Motor neuron (in vitro differentiated cells): ENCODE results near the gene LHPP. TPM values are rescaled to one million over a fixed set of nuclear protein-coding genes. Genes with fewer than 3 reads are reported as not detected.

ENCODE experiments used
- ATAC-seq, 8 experiments: fragments of 200-7000 bp; cut with Tn5 transposase; replicated peaks in 6 of 8; 2 replicates each; pipeline ENCODE4 v1.8.0; 2021; ENCODE audit warnings: mild to moderate bottlenecking in 8 of 8, moderate library complexity in 8 of 8
- H3K27ac ChIP-seq, 2 donors: fragments of 250-450 bp; sonication (Bioruptor Pico); 2 replicates each; pipeline ENCODE4 v1.9.0; 2021; ENCODE audit warnings: antibody characterized with exemption in 2 of 2, mild to moderate bottlenecking in 2 of 2, moderate library complexity in 1 of 2
- H3K4me1 ChIP-seq, 2 donors: fragments of 250-450 bp; sonication (Bioruptor Pico); replicated peaks in 1 of 2; 2 replicates each; pipeline ENCODE4 v1.6.1; 2021; ENCODE audit warnings: antibody characterized with exemption in 2 of 2, mild to moderate bottlenecking in 2 of 2, moderate library complexity in 1 of 2
- H3K4me3 ChIP-seq, 5 donors: fragments of 250-450 bp; sonication (Bioruptor Pico); 2 replicates each; pipeline ENCODE4 v1.9.0; 2021; ENCODE audit warnings: antibody characterized with exemption in 5 of 5, mild to moderate bottlenecking in 5 of 5, moderate library complexity in 4 of 5
- WGBS, 10 experiments: fragments of 450-650 bp; shearing (Covaris generic); methylation state at CpG; one replicate each; pipeline ENCODE4 v1.0.0; 2022; 5-methylcytosine and 5-hydroxymethylcytosine counted together
- in situ Hi-C, 9 experiments: fragments of 400-800 bp; cut with MboI; loops; one replicate each; pipeline ENCODE4 v1.15.0; 2021; ENCODE audit warnings: low sequenced_read_pairs in 9 of 9, low pct_unique_long_range_greater_than_20kb in 2 of 9; ENCODE audit not compliant: unreplicated experiment in 9 of 9
- total RNA-seq, 8 experiments: library from RNA; unstranded; fragments of 300-600 nt; gene quantifications; 2 replicates each; pipeline versions ENCODE4 v1.2.3 to v1.2.4, GENCODE V29; 2022

Gene LHPP
- total RNA-seq, 8 experiments from 2014 or later: 3.4 to 14.5 (median 8.6) TPM

DNA sequence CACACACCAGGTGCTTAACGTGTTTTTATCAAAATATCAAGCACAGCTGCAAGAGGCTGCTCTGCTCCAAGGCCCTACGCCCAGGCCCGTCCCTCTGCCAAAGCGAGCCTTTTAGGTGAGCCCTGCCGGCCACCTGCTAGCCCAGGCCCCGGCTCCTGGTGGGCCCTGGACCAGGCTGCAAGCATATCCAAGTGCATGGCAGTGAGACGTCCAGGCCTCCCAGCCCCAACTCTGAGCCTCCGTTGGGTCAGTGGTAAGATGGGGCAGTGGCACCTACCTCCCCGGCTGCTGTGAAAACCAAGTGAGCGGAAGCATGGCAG lies 136.2 kb downstream of the LHPP start:
- Histone ChIP-seq H3K4me1 (peaks cover 0 to under 1% of the 10 kb centered on the region in 2 donors), H3K27ac (no peak overlapping the region), H3K4me3 (no peak overlapping the region)
- in situ Hi-C loops: no loop called here
- WGBS, 10 experiments: 80 to 93% (median 92%) methylated on average over 1 to 2 of the region's 10 CpGs; no CpG with 5 or more reads in 7 of the 10 experiments
- ATAC-seq: no peak

DNA sequence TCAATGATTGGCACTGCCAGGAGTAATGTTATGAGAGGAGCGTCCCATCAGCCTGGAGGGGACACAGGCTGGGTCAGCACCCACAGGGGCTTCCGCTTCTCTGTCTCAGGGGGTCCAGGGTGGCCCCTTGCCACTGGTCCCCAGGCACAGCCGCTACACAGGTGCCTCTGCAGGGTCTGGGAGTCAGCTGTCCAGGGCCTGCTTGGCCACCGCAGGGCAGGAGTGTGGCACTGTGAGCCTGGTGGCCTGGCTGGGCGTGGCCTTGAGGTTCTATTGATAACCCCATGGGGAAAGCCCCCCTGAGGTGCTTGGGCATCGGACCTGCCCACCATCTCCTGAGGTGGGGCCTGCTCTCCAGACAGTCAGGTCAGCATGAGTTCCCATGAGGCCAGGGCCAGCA lies 136.6 kb downstream of the LHPP start:
- Histone ChIP-seq H3K4me3 (no peak overlapping the region), H3K4me1 (peaks cover 0 to 5% of the 10 kb centered on the region in 2 donors), H3K27ac (no peak overlapping the region)
- ATAC-seq: no peak
- WGBS, 10 experiments: 80 to 100% (median 90%) methylated on average over 1 to 4 of the region's 6 CpGs; no CpG with 5 or more reads in 7 of the 10 experiments
- in situ Hi-C loops: no loop called here

DNA sequence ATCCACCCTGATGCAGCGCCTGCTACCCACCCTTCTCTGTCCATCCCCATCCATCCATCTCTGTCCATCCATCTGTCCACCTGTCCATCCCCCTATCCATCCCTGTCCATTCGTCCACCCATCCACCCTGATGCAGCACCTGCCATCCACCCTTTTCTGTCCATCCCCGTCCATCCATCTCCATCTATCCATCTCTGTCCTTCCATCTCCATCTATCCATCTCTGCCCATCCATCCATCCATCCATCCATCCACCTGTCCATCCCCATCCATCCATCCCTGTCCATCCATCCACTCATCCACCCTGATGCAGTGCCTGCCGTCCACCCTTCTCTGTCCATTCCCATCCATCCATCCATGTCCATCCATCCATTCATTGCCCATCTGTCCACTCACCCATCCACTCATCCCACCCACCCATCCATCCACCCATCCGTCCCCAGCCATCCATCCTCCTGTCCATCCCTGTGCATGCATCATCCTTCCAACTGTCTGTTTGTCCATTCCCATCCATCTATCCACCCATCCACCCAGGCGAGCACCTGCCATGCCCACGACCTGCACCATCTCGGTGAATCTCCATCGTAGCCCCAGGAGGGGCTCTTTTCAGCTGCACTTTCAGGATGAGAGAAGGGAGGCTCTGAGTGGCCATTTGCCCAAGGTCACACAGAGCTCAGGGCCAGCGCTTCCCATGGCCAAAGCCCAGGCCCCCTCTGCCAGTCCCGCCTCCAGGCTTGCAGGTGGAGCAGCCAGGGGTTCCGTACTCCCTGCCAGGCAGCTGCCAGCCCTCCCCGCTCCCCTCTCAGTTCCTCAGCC lies 137.4 kb downstream of the LHPP start:
- in situ Hi-C loops: no loop called here
- WGBS, 10 experiments: 62 to 100% (median 80%) methylated on average over 1 to 10 of the region's 13 CpGs; no CpG with 5 or more reads in 1 of the 10 experiments
- ATAC-seq: no peak

DNA sequence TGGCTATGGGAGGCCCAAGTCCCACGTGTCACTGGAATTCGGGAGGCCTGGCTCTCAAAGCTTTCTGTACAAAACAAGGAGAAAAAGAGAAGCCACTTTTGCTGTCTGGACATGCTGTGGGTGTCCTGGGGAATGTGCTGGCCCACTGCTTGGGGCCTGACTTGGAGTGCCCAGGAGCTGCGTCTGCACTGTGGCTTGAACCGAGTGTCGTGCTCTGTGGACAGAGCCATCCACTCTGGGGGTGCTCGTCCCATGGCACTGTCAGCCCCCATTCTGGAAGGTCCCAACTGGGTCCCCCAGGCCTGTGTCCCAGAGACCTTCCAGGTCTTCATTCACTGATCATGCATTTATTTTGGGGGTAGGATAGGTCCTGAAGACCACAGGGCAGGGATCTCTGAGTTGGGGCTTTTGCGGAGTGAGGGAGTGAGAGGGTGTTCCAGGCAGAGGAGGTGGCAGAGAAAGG lies 138.0 kb downstream of the LHPP start:
- in situ Hi-C loops: no loop called here
- ATAC-seq: no peak
- Histone ChIP-seq H3K4me3 (no peak overlapping the region), H3K27ac (no peak overlapping the region), H3K4me1 (peaks cover 0 to 11% of the 10 kb centered on the region in 2 donors)
- WGBS, 10 experiments: 80 to 83% methylated on average over 1 to 2 of the region's 7 CpGs; no CpG with 5 or more reads in 8 of the 10 experiments

More for the DNA sequence above, 137.4 kb downstream of the LHPP start:
- Histone ChIP-seq H3K4me3 (no peak overlapping the region), H3K4me1 (peaks cover 0 to 11% of the 10 kb centered on the region in 2 donors), H3K27ac (no peak overlapping the region)

DNA sequence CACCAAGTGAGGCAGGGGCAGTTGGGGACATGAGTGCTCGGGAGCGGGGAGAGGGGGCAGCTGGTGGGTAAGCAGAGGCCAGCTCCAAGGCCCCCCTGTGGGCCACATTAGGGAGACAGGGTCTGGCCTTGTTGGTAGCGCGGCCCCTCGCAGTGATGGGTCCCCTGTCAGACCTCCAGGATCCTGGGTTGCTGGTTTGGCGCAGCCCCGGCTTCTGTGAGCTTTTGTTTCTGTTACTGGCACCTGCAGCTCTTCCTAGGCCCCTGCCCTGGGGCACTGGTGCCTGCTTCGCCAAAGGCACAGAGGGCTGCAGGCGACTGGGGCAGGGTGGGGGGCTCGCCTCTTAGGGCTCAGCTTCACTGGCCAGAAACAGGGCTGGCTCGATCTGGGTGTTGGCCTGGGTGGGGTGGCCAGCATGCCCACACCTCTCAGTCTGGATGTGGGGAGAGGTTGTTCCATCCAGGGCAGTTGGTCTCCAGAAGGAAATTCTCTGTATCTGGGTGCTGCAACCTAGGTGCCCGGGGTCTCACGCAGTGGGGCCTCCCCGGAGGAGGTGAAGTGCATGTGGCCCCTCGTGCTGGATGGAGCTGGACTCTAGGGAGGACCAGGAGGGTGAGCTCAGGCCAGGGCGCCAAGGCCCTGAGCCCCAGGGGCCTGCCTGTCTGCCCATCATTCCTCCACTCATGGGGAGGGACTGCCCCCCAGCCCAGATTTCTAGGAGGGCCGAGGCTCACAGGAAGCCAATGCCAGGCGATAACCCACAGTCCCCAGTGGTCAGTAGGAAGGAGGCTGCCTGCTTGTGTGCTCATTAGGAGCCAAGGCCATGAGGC lies 138.6 kb downstream of the LHPP start:
- no peak for ATAC-seq
- 20 to 100% (median 90%) methylated on average over 1 to 2 of the region's 18 CpGs; no CpG with 5 or more reads in 6 of the 10 experiments for WGBS, 10 experiments
- in situ Hi-C loops: no loop called here
- Histone ChIP-seq H3K27ac (no peak overlapping the region), H3K4me3 (no peak overlapping the region), H3K4me1 (peaks cover 0 to 11% of the 10 kb centered on the region in 2 donors)

DNA sequence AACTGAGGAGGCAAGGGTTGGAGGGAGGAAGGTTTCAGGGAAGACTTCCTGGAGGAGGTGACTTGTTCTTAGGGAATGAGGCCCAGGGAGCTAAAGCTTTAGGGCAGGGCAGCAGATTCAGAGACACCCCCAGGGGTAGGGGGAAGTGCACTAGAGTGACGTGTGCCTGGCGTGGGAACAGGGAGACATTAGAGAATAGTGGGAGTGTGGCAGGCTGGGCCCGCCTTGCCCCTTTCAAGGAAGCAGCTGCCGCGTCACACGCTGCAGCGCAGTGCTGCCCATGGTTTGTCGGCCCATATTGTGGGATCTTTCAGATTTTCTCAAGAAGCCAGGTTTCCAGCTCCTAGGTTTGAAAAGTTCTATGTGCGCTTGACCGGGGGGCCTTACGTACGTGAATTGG lies 139.4 kb downstream of the LHPP start:
- WGBS, 10 experiments: 87 to 100% (median 92%) methylated on average over 1 to 6 of the region's 12 CpGs; no CpG with 5 or more reads in 4 of the 10 experiments
- ATAC-seq: no peak
- H3K27ac ChIP-seq: no peak overlapping the region
- in situ Hi-C loops: no loop called here
- no peak overlapping the region for H3K4me3 ChIP-seq
- H3K4me1 ChIP-seq: peaks cover 0 to 11% of the 10 kb centered on the region in 2 donors

DNA sequence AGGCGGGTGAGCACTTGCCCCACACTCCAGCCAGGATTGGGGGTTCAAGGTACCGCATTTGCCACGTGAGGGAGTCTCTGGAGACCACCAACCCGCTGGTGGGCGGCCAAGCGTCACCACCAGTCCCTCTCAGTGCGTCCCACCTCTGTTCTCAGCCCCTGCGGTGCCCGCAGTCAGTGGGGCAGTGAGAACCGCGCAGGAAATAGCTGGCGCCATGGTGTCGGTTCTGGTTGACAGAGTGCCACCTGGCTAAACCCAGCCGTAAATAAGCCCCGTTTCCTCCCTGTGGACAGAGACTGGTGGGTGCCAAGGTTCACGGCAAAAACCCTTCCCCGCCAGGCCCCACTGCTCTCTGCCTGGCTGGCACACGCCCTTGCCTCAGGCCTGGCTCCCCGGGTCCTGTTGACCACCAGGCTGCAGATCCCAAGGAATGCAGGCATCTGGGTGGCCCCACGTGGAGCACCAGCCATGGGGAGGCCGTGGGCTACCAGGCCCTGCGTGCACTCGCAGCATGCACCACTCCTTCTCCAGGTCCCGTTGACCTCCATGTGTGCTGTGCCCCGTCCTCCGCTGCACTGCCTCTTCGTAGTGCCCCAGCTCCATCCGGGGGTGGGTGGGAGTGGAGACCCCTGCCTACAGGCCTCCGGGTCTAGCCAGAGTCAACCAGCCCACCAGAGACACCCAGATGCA lies 140.0 kb downstream of the LHPP start:
- H3K4me1 ChIP-seq: peaks cover 0 to 12% of the 10 kb centered on the region in 2 donors
- no peak for ATAC-seq
- in situ Hi-C loops: no loop called here
- WGBS, 10 experiments: 83 to 100% (median 92%) methylated on average over 3 to 8 of the region's 29 CpGs; no CpG with 5 or more reads in 4 of the 10 experiments
- H3K4me3 ChIP-seq: no peak overlapping the region
- H3K27ac ChIP-seq: no peak overlapping the region

DNA sequence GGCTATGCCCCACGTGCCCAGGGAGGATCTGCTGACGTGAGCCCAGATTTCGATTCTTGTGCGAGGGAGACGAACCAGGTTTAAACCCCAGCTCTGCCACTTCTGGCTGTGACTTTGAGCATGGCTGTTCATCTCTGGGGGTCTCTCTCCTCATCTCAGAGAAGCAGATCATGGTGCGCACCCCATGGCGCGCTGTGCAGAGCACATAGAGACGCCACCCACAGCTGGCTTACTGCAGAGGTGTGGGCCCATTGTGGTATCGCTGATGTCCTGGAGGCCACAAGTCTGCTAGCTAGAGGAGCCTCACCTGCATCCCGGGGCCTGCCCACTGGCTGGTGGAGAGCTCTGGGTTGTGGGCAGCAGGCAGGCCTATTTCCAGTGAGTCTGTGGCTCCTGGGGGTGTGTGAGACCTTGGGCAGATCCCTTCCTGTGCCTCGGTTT lies 140.5 kb downstream of the LHPP start:
- H3K4me1 ChIP-seq: peaks cover 2 to 18% of the 10 kb centered on the region in 2 donors
- in situ Hi-C loops: no loop called here
- 50 to 100% (median 90%) methylated on average over 1 to 4 of the region's 12 CpGs; no CpG with 5 or more reads in 5 of the 10 experiments for WGBS, 10 experiments
- no peak for ATAC-seq
- no peak overlapping the region for H3K4me3 ChIP-seq
- no peak overlapping the region for H3K27ac ChIP-seq

DNA sequence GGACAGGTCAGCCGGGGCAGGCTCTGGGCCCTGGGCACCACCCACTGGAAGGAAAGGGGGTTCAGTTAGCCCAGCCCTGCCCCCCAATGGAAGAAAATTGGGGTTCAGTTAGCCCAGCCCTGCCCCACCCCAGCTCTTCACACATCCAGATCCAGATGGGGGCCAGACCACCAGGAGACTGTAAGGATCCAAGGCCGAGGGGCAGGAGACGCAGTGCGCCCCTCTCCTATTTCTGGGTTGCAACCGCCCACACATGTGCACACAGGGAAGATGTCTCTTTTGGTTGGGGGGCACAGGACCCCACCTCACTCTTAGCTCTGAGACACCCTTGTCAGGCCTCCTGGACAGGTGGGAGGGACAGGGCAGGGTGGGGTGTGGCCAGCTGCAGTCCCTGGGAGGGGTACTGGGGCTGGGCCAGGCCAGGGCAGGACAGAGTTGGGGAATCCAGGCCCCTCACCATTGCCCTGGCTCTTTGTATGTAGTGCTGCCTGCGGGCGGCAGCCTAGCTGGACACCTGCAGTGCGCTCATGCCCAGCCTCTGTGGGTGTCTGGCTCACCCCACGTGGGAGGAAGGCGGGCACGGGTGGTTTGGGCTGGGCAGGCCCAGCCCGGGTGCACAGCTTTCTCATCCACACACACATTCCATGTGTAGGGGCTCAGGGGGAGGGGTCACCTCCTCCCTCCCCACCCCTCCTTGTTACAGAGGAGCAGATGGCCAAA lies 141.2 kb downstream of the LHPP start:
- Histone ChIP-seq H3K4me1 (peaks cover 2 to 18% of the 10 kb centered on the region in 2 donors), H3K27ac (no peak overlapping the region), H3K4me3 (no peak overlapping the region)
- in situ Hi-C loops: no loop called here
- no CpG with 5 or more reads among the region's 12 CpGs for WGBS, 10 experiments
- peak in 5 of 8 experiments; percentile 5 to 46 (median 34) for ATAC-seq

DNA sequence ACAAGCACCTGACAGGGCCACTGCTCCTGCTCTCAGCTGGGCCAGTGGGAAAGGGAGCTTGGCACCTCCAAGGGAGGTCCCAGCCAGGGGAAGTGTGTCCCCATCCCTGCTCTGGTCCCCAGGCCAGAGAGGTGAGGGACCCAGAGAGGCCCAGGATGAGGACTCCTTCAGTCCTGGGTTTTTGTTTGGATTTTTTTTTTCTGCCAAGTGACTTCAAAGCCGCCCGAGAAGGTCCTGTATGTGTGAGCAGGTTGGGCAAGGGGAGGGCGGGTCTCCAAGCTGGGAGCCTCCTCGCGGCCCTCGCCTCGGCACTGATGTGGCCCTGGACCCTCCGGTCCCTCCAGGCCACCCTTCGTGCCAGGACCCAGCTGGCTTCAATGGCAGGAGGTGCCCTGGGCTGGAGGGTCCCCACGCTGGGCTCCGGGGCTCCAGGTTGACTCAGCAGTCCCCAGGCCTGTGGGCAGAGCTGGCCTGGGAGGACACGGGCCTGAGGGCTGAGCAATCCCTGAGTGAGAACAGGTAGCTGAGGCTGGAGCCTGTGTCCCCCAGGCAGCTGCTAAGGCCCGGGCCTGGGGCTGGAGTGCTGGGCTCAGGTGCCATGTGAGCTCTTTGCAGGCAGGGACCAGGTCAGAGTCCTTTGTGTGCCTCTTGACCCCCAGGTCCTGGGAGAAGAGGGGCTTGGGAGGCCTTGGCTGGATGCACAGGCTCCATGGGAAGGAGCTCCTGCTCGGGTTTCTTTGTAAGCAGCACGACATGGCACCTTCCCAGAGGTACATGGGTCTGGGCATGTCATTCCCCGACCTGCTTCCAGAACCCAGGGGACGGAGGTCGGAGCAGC lies 142.0 kb downstream of the LHPP start:
- WGBS, 10 experiments: 0 to 80% (median 69%) methylated on average over 1 to 6 of the region's 18 CpGs; no CpG with 5 or more reads in 6 of the 10 experiments
- Histone ChIP-seq H3K27ac (no peak overlapping the region), H3K4me3 (no peak overlapping the region), H3K4me1 (peaks cover 2 to 18% of the 10 kb centered on the region in 2 donors)
- ATAC-seq: peak in 5 of 8 experiments; percentile 6 to 27 (median 12)
- in situ Hi-C loops: no loop called here

DNA sequence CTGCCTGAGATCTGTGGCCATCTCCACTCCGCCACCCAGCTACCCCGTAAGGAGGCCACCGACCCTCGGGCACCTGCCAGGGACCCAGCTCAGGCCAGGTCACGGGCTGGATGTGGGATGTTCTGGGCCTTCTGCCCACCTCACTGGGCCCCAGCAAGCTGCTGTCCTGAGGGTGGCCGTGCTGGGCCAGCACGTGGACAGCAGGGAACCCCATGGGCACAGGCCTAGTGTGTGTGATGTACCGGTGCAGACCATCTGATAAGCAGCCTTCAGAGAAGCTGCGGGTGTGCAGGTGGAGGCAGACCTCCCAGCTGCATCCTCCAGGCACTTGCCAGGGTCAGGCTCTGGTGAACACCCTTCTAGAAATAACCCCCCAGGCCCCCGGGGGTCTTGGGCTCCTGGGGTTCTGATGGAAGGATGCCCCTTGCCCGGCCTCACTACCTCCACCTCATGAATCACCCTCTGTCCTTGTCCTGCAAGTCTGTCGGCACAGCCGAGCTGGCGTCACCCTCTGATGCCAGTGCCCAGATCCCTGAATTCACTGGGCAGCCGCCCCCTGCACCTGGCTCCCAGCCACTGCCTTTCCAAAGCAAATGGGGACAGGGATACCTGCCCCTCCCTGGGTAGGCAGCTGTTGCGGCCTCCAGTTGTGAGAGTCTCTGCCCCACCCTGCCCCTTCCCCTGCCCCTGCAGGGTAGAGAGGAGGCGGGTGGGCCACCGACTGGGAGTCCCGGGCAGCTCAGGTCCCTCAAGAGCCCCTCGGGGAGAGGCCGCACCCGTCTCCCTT lies 142.8 kb downstream of the LHPP start:
- 80% methylated on average over 1 of the region's 22 CpGs; no CpG with 5 or more reads in 9 of the 10 experiments for WGBS, 10 experiments
- no peak overlapping the region for H3K27ac ChIP-seq
- ATAC-seq: no peak
- H3K4me1 ChIP-seq: peaks cover 2 to 18% of the 10 kb centered on the region in 2 donors
- H3K4me3 ChIP-seq: no peak overlapping the region
- in situ Hi-C loops: no loop called here
